IMR-90 (cell line): ENCODE measurements around the gene ADPRHL1. TPM values are rescaled to one million over a fixed set of nuclear protein-coding genes. Genes with fewer than 3 reads are reported as not detected.

Source experiments
- ATAC-seq: fragments of 200-7000 bp; cut with Tn5 transposase; 2 replicates; pipeline ENCODE4 v1.9.1; 2020; ENCODE audit warnings: low read depth, mild to moderate bottlenecking, moderate library complexity
- BruUV-seq: library from RNA; stranded (reverse); fragments of 400-500 nt; replicated peaks from 2 replicates; lab custom pipeline; 2021; lab: Mats Ljungman, UMichigan
- CTCF ChIA-PET: fragments of 300-600 bp; formaldehyde crosslinking; extraction: SDS; loops from one replicate; lab custom pipeline; 2021; ENCODE audit warnings: antibody characterized with exemption; lab: Yijun Ruan, JAX
- POLR2A ChIA-PET: fragments of 300-600 bp; sonication (Branson Sonifier 250); formaldehyde crosslinking; loops from one replicate; lab custom pipeline; 2022; ENCODE audit warnings: antibody characterized with exemption; ENCODE audit not compliant: unreplicated experiment; lab: Charles Lee
- DNase-seq: peaks from one replicate; pipeline ENCODE4 v3.0.0; 2013
- H2AFZ ChIP-seq: replicated peaks from 2 replicates; pipeline ENCODE3; 2013; ENCODE audit warnings: low read length, mild to moderate bottlenecking; ENCODE audit not compliant: poor library complexity
- H2AK5ac ChIP-seq: 2 replicates; pipeline ENCODE4 v1.6.1; 2013; ENCODE audit warnings: low read depth, low read length, inconsistent platforms
- H2AK9ac ChIP-seq: replicated peaks from 2 replicates; pipeline ENCODE3; 2013; ENCODE audit warnings: mild to moderate bottlenecking, low read depth, low read length, moderate library complexity; ENCODE audit not compliant: poor library complexity
- H2BK120ac ChIP-seq: 2 replicates; pipeline ENCODE4 v1.6.1; 2013; ENCODE audit warnings: low read depth, low read length, inconsistent platforms
- H2BK15ac ChIP-seq: 3 replicates; pipeline ENCODE4 v1.6.1; 2013; ENCODE audit warnings: low read depth, low read length, inconsistent platforms
- H2BK20ac ChIP-seq: 2 replicates; pipeline ENCODE4 v1.6.1; 2013; ENCODE audit warnings: low read depth, mild to moderate bottlenecking, inconsistent platforms, low read length, moderate library complexity
- H2BK5ac ChIP-seq: 2 replicates; pipeline ENCODE4 v1.6.1; 2013; ENCODE audit warnings: mild to moderate bottlenecking, low read depth, low read length, inconsistent platforms; ENCODE audit not compliant: poor library complexity, severe bottlenecking
- H3K14ac ChIP-seq: replicated peaks from 2 replicates; pipeline ENCODE4 v1.6.1; 2013; ENCODE audit warnings: low read depth, low read length, inconsistent platforms
- H3K18ac ChIP-seq: 2 replicates; pipeline ENCODE4 v1.6.1; 2013; ENCODE audit warnings: low read depth, low read length, control low read depth
- H3K23ac ChIP-seq: 2 replicates; pipeline ENCODE4 v1.6.1; 2013; ENCODE audit warnings: low read depth, low read length, inconsistent platforms
- H3K27ac ChIP-seq: 2 replicates; pipeline ENCODE4 v1.5.1; 2013; ENCODE audit warnings: mild to moderate bottlenecking, control low read depth, low read length; ENCODE audit not compliant: insufficient read depth
- H3K27me3 ChIP-seq: 2 replicates; pipeline ENCODE4 v1.6.1; 2013; ENCODE audit warnings: low read length; ENCODE audit not compliant: control insufficient read depth, insufficient read depth
- H3K36me3 ChIP-seq: 2 replicates; pipeline ENCODE4 v1.6.1; 2013; ENCODE audit warnings: low read length, mixed read lengths; ENCODE audit not compliant: control insufficient read depth, insufficient read depth
- H3K4ac ChIP-seq: 2 replicates; pipeline ENCODE4 v1.6.1; 2013; ENCODE audit warnings: low read depth, low read length, inconsistent platforms
- H3K4me1 ChIP-seq: 2 replicates; pipeline ENCODE4 v1.6.1; 2013; ENCODE audit warnings: low read length, mixed read lengths; ENCODE audit not compliant: control insufficient read depth, insufficient read depth
- H3K4me2 ChIP-seq: 2 replicates; pipeline ENCODE4 v1.6.1; 2013; ENCODE audit warnings: low read depth, mild to moderate bottlenecking, control low read depth, low read length, moderate library complexity
- H3K4me3 ChIP-seq: 2 replicates; pipeline ENCODE4 v1.5.1; 2013; ENCODE audit warnings: low read depth, mild to moderate bottlenecking, control low read depth, low read length, moderate library complexity; ENCODE audit not compliant: insufficient read depth
- H3K56ac ChIP-seq: 2 replicates; pipeline ENCODE4 v1.6.1; 2013; ENCODE audit warnings: low read length, inconsistent platforms; ENCODE audit not compliant: insufficient read depth; ENCODE audit errors: extremely low read depth
- H3K79me1 ChIP-seq, 2 experiments: 2 replicates each; pipeline ENCODE4 v1.6.1; 2013; ENCODE audit warnings: low read length in 2 of 2, inconsistent platforms in 1 of 2, low read depth in 1 of 2
- H3K9ac ChIP-seq: 2 replicates; pipeline ENCODE4 v1.6.1; 2013; ENCODE audit warnings: low read depth, low read length, control low read depth
- H3K9me1 ChIP-seq: 2 replicates; pipeline ENCODE4 v1.6.1; 2013; ENCODE audit warnings: low read length, inconsistent platforms; ENCODE audit not compliant: insufficient read depth
- H3K9me3 ChIP-seq: 2 replicates; pipeline ENCODE4 v1.6.1; 2013; ENCODE audit warnings: low read length; ENCODE audit not compliant: control insufficient read depth, insufficient read depth
- H4K20me1 ChIP-seq: 2 replicates; pipeline ENCODE4 v1.6.1; 2013; ENCODE audit warnings: low read length, inconsistent platforms; ENCODE audit not compliant: insufficient read depth
- H4K5ac ChIP-seq: 2 replicates; pipeline ENCODE4 v1.6.1; 2013; ENCODE audit warnings: mild to moderate bottlenecking, low read depth, low read length, control low read depth
- H4K8ac ChIP-seq, 2 experiments: 2 replicates each; pipeline ENCODE4 v1.6.1; 2013; ENCODE audit warnings: low read depth in 2 of 2, low read length in 2 of 2, control low read depth in 1 of 2, inconsistent platforms in 1 of 2
- H4K91ac ChIP-seq: 2 replicates; pipeline ENCODE4 v1.6.1; 2013; ENCODE audit warnings: low read depth, low read length, inconsistent platforms; ENCODE audit not compliant: insufficient read depth
- BHLHE40 ChIP-seq: fragments of 150-350 bp; IDR thresholded peaks from 2 replicates; pipeline ENCODE4 v1.6.1; 2016; ENCODE audit warnings: mild to moderate bottlenecking, low read depth, low read length
- CEBPB ChIP-seq: IDR thresholded peaks from 2 replicates; pipeline ENCODE4 v1.6.1; 2012; ENCODE audit warnings: low read depth, low read length, improper control_type of control experiment
- CHD1 ChIP-seq: IDR thresholded peaks from 2 replicates; pipeline ENCODE4 v1.6.1; 2012; ENCODE audit warnings: low read depth, low read length, improper control_type of control experiment
- CTCF ChIP-seq: conservative IDR thresholded peaks from 2 replicates; pipeline ENCODE4 v1.5.1; 2012; ENCODE audit warnings: mild to moderate bottlenecking, low read depth, low read length, improper control_type of control experiment
- ELK1 ChIP-seq: fragments of 150-350 bp; IDR thresholded peaks from 2 replicates; pipeline ENCODE4 v1.6.1; 2016; ENCODE audit warnings: low read depth, mild to moderate bottlenecking, low read length, moderate library complexity, borderline replicate concordance
- FOS ChIP-seq: fragments of 150-350 bp; IDR thresholded peaks from 2 replicates; pipeline ENCODE4 v1.6.1; 2016; ENCODE audit warnings: low read depth, low read length
- MAFK ChIP-seq: IDR thresholded peaks from 2 replicates; pipeline ENCODE4 v1.6.1; 2012; ENCODE audit warnings: low read depth, low read length, improper control_type of control experiment
- MAZ ChIP-seq: IDR thresholded peaks from 2 replicates; pipeline ENCODE4 v1.6.1; 2012; ENCODE audit warnings: low read depth, mild to moderate bottlenecking, low read length, improper control_type of control experiment, moderate library complexity, borderline replicate concordance
- MXI1 ChIP-seq: IDR thresholded peaks from 2 replicates; pipeline ENCODE4 v1.6.1; 2012; ENCODE audit warnings: low read depth, mild to moderate bottlenecking, low read length, moderate library complexity, borderline replicate concordance
- NFE2L2 ChIP-seq: fragments of 150-350 bp; IDR thresholded peaks from 2 replicates; pipeline ENCODE4 v1.6.1; 2016; ENCODE audit warnings: low read depth, mild to moderate bottlenecking, low read length
- POLR2A ChIP-seq: IDR thresholded peaks from 2 replicates; pipeline ENCODE4 v1.6.1; 2012; ENCODE audit warnings: mild to moderate bottlenecking, low read depth, low read length
- RAD21 ChIP-seq: IDR thresholded peaks from 2 replicates; pipeline ENCODE4 v1.6.1; 2012; ENCODE audit warnings: low read length, improper control_type of control experiment
- RCOR1 ChIP-seq: IDR thresholded peaks from 2 replicates; pipeline ENCODE4 v1.6.1; 2012; ENCODE audit warnings: mild to moderate bottlenecking, low read length, improper control_type of control experiment; ENCODE audit not compliant: insufficient replicate concordance
- RFX5 ChIP-seq: IDR thresholded peaks from 2 replicates; pipeline ENCODE4 v1.8.0; 2012; ENCODE audit warnings: low read depth, mild to moderate bottlenecking, low read length, moderate library complexity
- SMC3 ChIP-seq: fragments of 150-350 bp; IDR thresholded peaks from 2 replicates; pipeline ENCODE4 v1.6.1; 2016; ENCODE audit warnings: low read depth, mild to moderate bottlenecking, antibody characterized with exemption, low read length, moderate library complexity
- USF2 ChIP-seq: fragments of 150-350 bp; IDR thresholded peaks from 2 replicates; pipeline ENCODE4 v1.6.1; 2017; ENCODE audit warnings: mild to moderate bottlenecking, antibody characterized with exemption, low read length, low read depth
- WGBS, 2 experiments: methylation state at CpG; one replicate each; pipeline versions ENCODE4 v1.1.5 to v1.1.7; 2013; ENCODE audit warnings: missing lambda C conversion rate in 2 of 2; ENCODE audit not compliant: insufficient read length in 1 of 2; ENCODE audit errors: extremely low coverage in 2 of 2; 5-methylcytosine and 5-hydroxymethylcytosine counted together
- dilution Hi-C: fragments of 300-500 bp; cut with HindIII; formaldehyde crosslinking; loops from one replicate; pipeline ENCODE4 v1.14.3; 2018; ENCODE audit warnings: low sequenced_read_pairs; ENCODE audit not compliant: unreplicated experiment
- in situ Hi-C: fragments of 300-500 bp; cut with MboI; formaldehyde crosslinking; loops from 3 replicates; pipeline ENCODE4 v1.14.3; 2019; ENCODE audit warnings: low sequenced_read_pairs, inconsistent platforms, mixed read lengths
- intact Hi-C: fragments of 100-400 bp; cut with micrococcal nuclease; formaldehyde crosslinking; loops from 2 replicates; pipeline ENCODE4 v1.10.0; 2022
- polyA plus RNA-seq, 3 experiments: library from polyadenylated mRNA; depleted of rRNA; stranded (reverse); fragments of >200 nt; gene quantifications; 2 replicates each; pipeline ENCODE4 v1.2.3, GENCODE V29; 2012; ENCODE audit warnings: low replicate concordance in 1 of 3
- total RNA-seq: library from RNA; depleted of rRNA; stranded (reverse); fragments of >200 nt; gene quantifications from 2 replicates; pipeline ENCODE4 v1.2.3, GENCODE V29; 2012

ADPRHL1 gene
- total and polyA plus RNA-seq, 2 of the 4 experiments (the other 2 are of a cell fraction) = 0.36 to 0.67 TPM

GRCh38 chr13:113361406-113361805 is 91.9 kb downstream of the ADPRHL1 start:
- no CpG with 5 or more reads among the region's 7 CpGs for whole genome bisulfite sequencing, 2 experiments
- Histone ChIP-seq H3K4me1 (no peaks in the 10 kb centered on the region; the same call in 1 of the 2 replicates), H2AK9ac (no peak overlapping the region), H3K79me1 (no peaks in the 10 kb centered on the region), H3K9me1 (no peaks in the 10 kb centered on the region), H3K9ac (no peak overlapping the region), H2BK20ac (no peak overlapping the region), H3K23ac (no peak overlapping the region), H2BK5ac (no peak overlapping the region), H4K91ac (no peak overlapping the region), H3K56ac (no peak overlapping the region), H3K18ac (no peak overlapping the region), H3K4me3 (no peak overlapping the region), H3K4ac (no peak overlapping the region), H3K14ac (no peak overlapping the region), H4K5ac (no peak overlapping the region), H3K27ac (no peak overlapping the region), H4K8ac (no peak overlapping the region), H2BK15ac (no peak overlapping the region), H3K36me3 (no peaks in the 10 kb centered on the region), H3K4me2 (no peak overlapping the region), H2AK5ac (no peak overlapping the region), H2BK120ac (no peak overlapping the region), H4K20me1 (no peaks in the 10 kb centered on the region), H2AFZ (no peak overlapping the region), H3K9me3 (no peaks in the 10 kb centered on the region), H3K27me3 (peaks cover 32% of the 10 kb centered on the region)
- CTCF ChIA-PET = no interaction called here
- no peak for ATAC-seq
- dilution Hi-C loops (no loop called here), intact Hi-C loops (no loop called here), in situ Hi-C loops (no loop called here)
- TF ChIP-seq CEBPB = no peak
- TF ChIP-seq MAZ = no peak
- TF ChIP-seq MAFK = no peak
- TF ChIP-seq CHD1 = no peak
- no peak for TF ChIP-seq RFX5
- TF ChIP-seq SMC3 = no peak
- no peak for TF ChIP-seq USF2
- no peak for TF ChIP-seq MXI1
- TF ChIP-seq CTCF = no peak
- TF ChIP-seq FOS = no peak
- no peak for TF ChIP-seq POLR2A
- TF ChIP-seq BHLHE40 = no peak
- TF ChIP-seq NFE2L2 = no peak
- no peak for TF ChIP-seq ELK1
- TF ChIP-seq RCOR1 = no peak
- TF ChIP-seq RAD21 = no peak
- POLR2A ChIA-PET = no interaction called here
- no peak for DNase-seq
- no TSS peak for BruUV-seq
